PFSK-1 (cell line): ENCODE results near the gene TFCP2L1.

Source experiments
- FOXP2 ChIP-seq: optimal IDR thresholded peaks from 2 replicates; pipeline ENCODE3; 2011; ENCODE audit warnings: borderline replicate concordance, control low read depth, inconsistent platforms; ENCODE audit not compliant: insufficient read depth; ENCODE audit errors: extremely low read length, extremely low read depth
- POLR2AphosphoS5 ChIP-seq: IDR thresholded peaks from 2 replicates; pipeline ENCODE4 v1.6.1; 2012; ENCODE audit warnings: low read depth, mild to moderate bottlenecking, control low read depth, low read length, moderate library complexity
- SIN3A ChIP-seq: IDR thresholded peaks from 2 replicates; pipeline ENCODE4 v1.6.1; 2012; ENCODE audit warnings: mild to moderate bottlenecking, low read length, moderate library complexity, borderline replicate concordance; ENCODE audit not compliant: insufficient read depth
- TAF1 ChIP-seq: IDR thresholded peaks from 2 replicates; pipeline ENCODE4 v1.6.1; 2012; ENCODE audit warnings: low read length, control low read depth, borderline replicate concordance; ENCODE audit not compliant: insufficient read depth
- TF ChIP-seq, protein P1 (sequence below), 2 experiments: IDR thresholded peaks; 2 replicates each; pipeline versions ENCODE4 v1.6.1 to v1.8.0; 2011 to 2012; ENCODE audit warnings: low read depth in 2 of 2, low read length in 2 of 2, control low read depth in 1 of 2, inconsistent platforms in 1 of 2, mild to moderate bottlenecking in 1 of 2, moderate library complexity in 1 of 2; ENCODE audit not compliant: insufficient read depth in 1 of 2

TFCP2L1 gene

GRCh38 chr2:121243821-121244460 is 41.1 kb downstream of the TFCP2L1 start:
- TF ChIP-seq, protein P1, sequence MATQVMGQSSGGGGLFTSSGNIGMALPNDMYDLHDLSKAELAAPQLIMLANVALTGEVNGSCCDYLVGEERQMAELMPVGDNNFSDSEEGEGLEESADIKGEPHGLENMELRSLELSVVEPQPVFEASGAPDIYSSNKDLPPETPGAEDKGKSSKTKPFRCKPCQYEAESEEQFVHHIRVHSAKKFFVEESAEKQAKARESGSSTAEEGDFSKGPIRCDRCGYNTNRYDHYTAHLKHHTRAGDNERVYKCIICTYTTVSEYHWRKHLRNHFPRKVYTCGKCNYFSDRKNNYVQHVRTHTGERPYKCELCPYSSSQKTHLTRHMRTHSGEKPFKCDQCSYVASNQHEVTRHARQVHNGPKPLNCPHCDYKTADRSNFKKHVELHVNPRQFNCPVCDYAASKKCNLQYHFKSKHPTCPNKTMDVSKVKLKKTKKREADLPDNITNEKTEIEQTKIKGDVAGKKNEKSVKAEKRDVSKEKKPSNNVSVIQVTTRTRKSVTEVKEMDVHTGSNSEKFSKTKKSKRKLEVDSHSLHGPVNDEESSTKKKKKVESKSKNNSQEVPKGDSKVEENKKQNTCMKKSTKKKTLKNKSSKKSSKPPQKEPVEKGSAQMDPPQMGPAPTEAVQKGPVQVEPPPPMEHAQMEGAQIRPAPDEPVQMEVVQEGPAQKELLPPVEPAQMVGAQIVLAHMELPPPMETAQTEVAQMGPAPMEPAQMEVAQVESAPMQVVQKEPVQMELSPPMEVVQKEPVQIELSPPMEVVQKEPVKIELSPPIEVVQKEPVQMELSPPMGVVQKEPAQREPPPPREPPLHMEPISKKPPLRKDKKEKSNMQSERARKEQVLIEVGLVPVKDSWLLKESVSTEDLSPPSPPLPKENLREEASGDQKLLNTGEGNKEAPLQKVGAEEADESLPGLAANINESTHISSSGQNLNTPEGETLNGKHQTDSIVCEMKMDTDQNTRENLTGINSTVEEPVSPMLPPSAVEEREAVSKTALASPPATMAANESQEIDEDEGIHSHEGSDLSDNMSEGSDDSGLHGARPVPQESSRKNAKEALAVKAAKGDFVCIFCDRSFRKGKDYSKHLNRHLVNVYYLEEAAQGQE (IDR thresholded peaks at IDR 0.05; ENCODE audit: insufficient read depth in 1 of 2, low read depth in 2 of 2, low read length in 2 of 2): no peak
- no peak for TF ChIP-seq POLR2AphosphoS5
- TF ChIP-seq TAF1: no peak
- TF ChIP-seq SIN3A: no peak
- TF ChIP-seq FOXP2: no peak

- no peak for TF ChIP-seq TAF1
- TF ChIP-seq POLR2AphosphoS5: no peak
- TF ChIP-seq SIN3A: no peak
- TF ChIP-seq, protein P1 (IDR thresholded peaks at IDR 0.05; ENCODE audit: insufficient read depth in 1 of 2, low read depth in 2 of 2, low read length in 2 of 2): no peak
- no peak for TF ChIP-seq FOXP2
Observed at GRCh38 chr2:121242976-121243375, 42.0 kb downstream of the TFCP2L1 start.

GRCh38 chr2:121242175-121242875 is 42.7 kb downstream of the TFCP2L1 start:
- TF ChIP-seq SIN3A: no peak

- TF ChIP-seq, protein P1 (IDR thresholded peaks at IDR 0.05; ENCODE audit: insufficient read depth in 1 of 2, low read depth in 2 of 2, low read length in 2 of 2): no peak
- no peak for TF ChIP-seq SIN3A
- no peak for TF ChIP-seq POLR2AphosphoS5
- TF ChIP-seq TAF1: no peak
- TF ChIP-seq FOXP2: no peak
Observed at GRCh38 chr2:121241466-121241865, 43.5 kb downstream of the TFCP2L1 start.

GRCh38 chr2:121240436-121240835 is 44.6 kb downstream of the TFCP2L1 start:
- TF ChIP-seq TAF1 (no peak), FOXP2 (no peak), POLR2AphosphoS5 (no peak), SIN3A (no peak)
- TF ChIP-seq, protein P1 (IDR thresholded peaks at IDR 0.05; ENCODE audit: insufficient read depth in 1 of 2, low read depth in 2 of 2, low read length in 2 of 2): no peak
